Measurements from ENCODE around the gene VPS54. TPM values are rescaled to one million over a fixed set of nuclear protein-coding genes. Genes with fewer than 3 reads are reported as not detected.
A peak's percentile ranks its signal among the peaks of the same experiment; 100 is the strongest.
"Not testable (repeated sequence)": the region's sequence is repeated elsewhere in the genome, so short reads cannot be mapped to it uniquely, and the experiment has no call there.

The VPS54 gene
- total RNA-seq, 1 donor from 2014 or later = 44.3 TPM

GRCh38 chr2:63849381-63850203 lies 169.6 kb downstream of the VPS54 start:
- Mint-ChIP-seq H3K27me3 (ENCODE audit: insufficient read depth, low read depth) (peaks cover 2% of the 10 kb centered on the region), H3K4me1 (peaks cover 28% of the 10 kb centered on the region), H3K9me3 (peaks cover 9% of the 10 kb centered on the region), H3K4me3 (no peak overlapping the region), H3K36me3 (peaks cover 13% of the 10 kb centered on the region), H3K27ac (peak overlapping the region; percentile 62)
- Histone ChIP-seq H3K27ac (peak overlapping the region; percentile 91), H3K27me3 (no peaks in the 10 kb centered on the region), H3F3A (ENCODE audit: low read depth) (peaks cover 23% of the 10 kb centered on the region), H2AFZ (replicated peaks) (no peak overlapping the region), H3K9ac (no peak overlapping the region), H3K79me2 (ENCODE audit: low read depth) (peaks cover 100% of the 10 kb centered on the region), H3K36me3 (no peaks in the 10 kb centered on the region), H3K4me1 (peaks cover 68% of the 10 kb centered on the region), H4K20me1 (ENCODE audit: low read depth) (peaks cover 12% of the 10 kb centered on the region), H3K4me2 (peak overlapping the region; percentile 76), H3K9me3 (ENCODE audit: low read depth) (no peaks in the 10 kb centered on the region), H3K4me3 (peak overlapping the region; percentile 31)
- peak; percentile 64 for DNase-seq (ENCODE audit: low spot score)
- TF ChIP-seq EZH2 (IDR thresholded peaks at IDR 0.05) (no peak), EZH2phosphoT487 (IDR thresholded peaks at IDR 0.05) (no peak), CTCF (IDR thresholded peaks at IDR 0.05) (no peak)

- not testable (repeated sequence) for H2AFZ ChIP-seq (replicated peaks); H3K4me3 ChIP-seq
Observed at GRCh38 chr2:63847571-63847970, 171.7 kb downstream of the VPS54 start.

GRCh38 chr2:63846487-63846886 lies 172.7 kb downstream of the VPS54 start:
- Histone ChIP-seq H3K27me3 (no peaks in the 10 kb centered on the region), H3K9ac (no peak overlapping the region), H3K4me1 (peaks cover 62% of the 10 kb centered on the region), H2AFZ (replicated peaks) (no peak overlapping the region), H3K79me2 (ENCODE audit: low read depth) (peaks cover 96% of the 10 kb centered on the region), H3K36me3 (no peaks in the 10 kb centered on the region), H3K4me3 (no peak overlapping the region), H3K27ac (no peak overlapping the region), H3K9me3 (ENCODE audit: low read depth) (no peaks in the 10 kb centered on the region), H3F3A (ENCODE audit: low read depth) (peaks cover 36% of the 10 kb centered on the region), H3K4me2 (peak overlapping the region; percentile 24), H4K20me1 (ENCODE audit: low read depth) (no peaks in the 10 kb centered on the region)
- TF ChIP-seq CTCF (IDR thresholded peaks at IDR 0.05) (no peak), EZH2 (IDR thresholded peaks at IDR 0.05) (no peak), EZH2phosphoT487 (IDR thresholded peaks at IDR 0.05) (no peak)
- H3K36me3 Mint-ChIP-seq = peaks cover 13% of the 10 kb centered on the region
- no peak overlapping the region for H3K4me3 Mint-ChIP-seq
- H3K4me1 Mint-ChIP-seq = peaks cover 32% of the 10 kb centered on the region
- no peaks in the 10 kb centered on the region for H3K27me3 Mint-ChIP-seq (ENCODE audit: insufficient read depth, low read depth)
- peaks cover 9% of the 10 kb centered on the region for H3K9me3 Mint-ChIP-seq
- no peak for DNase-seq (ENCODE audit: low spot score)
- H3K27ac Mint-ChIP-seq = no peak overlapping the region

More at GRCh38 chr2:63847571-63847970, 171.7 kb downstream of the VPS54 start:
- H3K4me3 Mint-ChIP-seq; H3K4me2 ChIP-seq; H3K27ac ChIP-seq; H3K27me3 Mint-ChIP-seq (ENCODE audit: insufficient read depth, low read depth); H3K27me3 ChIP-seq; H3K27ac Mint-ChIP-seq; H3K36me3 ChIP-seq; H4K20me1 ChIP-seq (ENCODE audit: low read depth); H3K9ac ChIP-seq; H3K9me3 Mint-ChIP-seq; DNase-seq (ENCODE audit: low spot score); H3K9me3 ChIP-seq (ENCODE audit: low read depth): not testable (repeated sequence)
- peaks cover 13% of the 10 kb centered on the region for H3K36me3 Mint-ChIP-seq
- Histone ChIP-seq H3F3A (ENCODE audit: low read depth) (peaks cover 25% of the 10 kb centered on the region), H3K79me2 (ENCODE audit: low read depth) (peaks cover 100% of the 10 kb centered on the region), H3K4me1 (peaks cover 65% of the 10 kb centered on the region)
- peaks cover 32% of the 10 kb centered on the region for H3K4me1 Mint-ChIP-seq

GRCh38 chr2:63845866-63846265 lies 173.4 kb downstream of the VPS54 start:
- H3K36me3 ChIP-seq = no peaks in the 10 kb centered on the region
- peak overlapping the region; percentile 10 for H3K27ac ChIP-seq
- H3K9me3 Mint-ChIP-seq = peaks cover 9% of the 10 kb centered on the region

More at GRCh38 chr2:63845866-63846265, 173.4 kb downstream of the VPS54 start:
- TF ChIP-seq CTCF (IDR thresholded peaks at IDR 0.05) (no peak), EZH2 (IDR thresholded peaks at IDR 0.05) (no peak), EZH2phosphoT487 (IDR thresholded peaks at IDR 0.05) (no peak)
- Histone ChIP-seq H3K79me2 (ENCODE audit: low read depth) (peaks cover 90% of the 10 kb centered on the region), H3K4me2 (peak overlapping the region; percentile 24), H3K27me3 (no peaks in the 10 kb centered on the region), H3F3A (ENCODE audit: low read depth) (peaks cover 42% of the 10 kb centered on the region), H3K4me1 (peaks cover 55% of the 10 kb centered on the region), H3K9me3 (ENCODE audit: low read depth) (no peaks in the 10 kb centered on the region), H3K9ac (no peak overlapping the region), H3K4me3 (no peak overlapping the region), H2AFZ (replicated peaks) (no peak overlapping the region), H4K20me1 (ENCODE audit: low read depth) (no peaks in the 10 kb centered on the region)
- peak; percentile 25 for DNase-seq (ENCODE audit: low spot score)
- H3K4me1 Mint-ChIP-seq = peaks cover 32% of the 10 kb centered on the region
- no peak overlapping the region for H3K27ac Mint-ChIP-seq
- no peaks in the 10 kb centered on the region for H3K27me3 Mint-ChIP-seq (ENCODE audit: insufficient read depth, low read depth)
- peaks cover 13% of the 10 kb centered on the region for H3K36me3 Mint-ChIP-seq
- no peak overlapping the region for H3K4me3 Mint-ChIP-seq
